Fibroblast of pulmonary artery (primary cell): Measurements from ENCODE around the gene CCN2.
A peak's percentile ranks its signal among the peaks of the same experiment; 100 is the strongest.

ENCODE experiments used
- DNase-seq: peaks from one replicate; pipeline ENCODE4 v3.0.0-alpha.2; 2010; ENCODE audit warnings: low read depth
- H3K4me3 ChIP-seq: replicated peaks from 2 replicates; pipeline ENCODE4 v1.5.1; 2011; ENCODE audit warnings: low read depth, mild to moderate bottlenecking, control low read depth, low read length, moderate library complexity
- TF ChIP-seq, protein P1 (sequence below): IDR thresholded peaks from 2 replicates; pipeline ENCODE4 v1.5.1; 2011; ENCODE audit warnings: mild to moderate bottlenecking, control low read depth, low read length, inconsistent platforms; ENCODE audit errors: missing control alignments

The CCN2 gene

DNA sequence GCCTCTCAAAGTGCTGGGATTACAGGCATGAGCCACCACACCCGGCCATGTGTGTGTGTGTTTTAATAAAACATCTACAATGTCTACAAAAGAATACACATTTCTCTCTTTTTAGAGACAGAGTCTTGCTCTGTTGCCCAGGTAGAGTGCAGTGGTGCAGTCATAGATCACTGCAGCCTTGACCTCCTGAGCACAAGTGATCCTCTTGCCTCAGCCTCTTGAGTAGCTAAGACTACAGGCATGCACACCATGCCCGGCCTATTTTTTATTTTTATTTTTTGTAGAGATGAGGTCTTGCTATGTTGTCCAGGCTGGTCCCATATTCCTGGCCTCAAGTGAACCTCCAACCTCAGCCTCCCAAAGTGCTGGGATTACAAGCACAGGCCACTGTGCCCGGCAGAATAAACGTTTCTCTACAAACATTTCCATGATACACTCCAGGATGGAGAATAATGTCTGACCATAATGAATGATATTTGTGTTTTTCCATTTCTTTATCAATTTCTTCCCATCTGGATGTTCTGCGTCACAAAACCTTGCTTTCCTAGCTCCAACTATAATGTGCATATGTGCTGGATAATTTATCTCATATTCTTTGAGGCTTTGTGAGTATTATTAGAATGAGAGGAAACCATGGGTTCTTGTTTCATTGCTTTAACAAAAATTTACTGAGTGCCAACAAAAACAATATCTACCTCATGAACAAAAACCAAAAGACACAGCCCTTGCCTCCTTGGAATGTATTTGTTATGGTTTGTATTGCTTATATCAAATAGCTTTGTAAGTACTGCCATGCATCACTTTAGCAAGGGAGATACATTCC lies 28.6 kb upstream of the CCN2 start:
- TF ChIP-seq, protein P1, sequence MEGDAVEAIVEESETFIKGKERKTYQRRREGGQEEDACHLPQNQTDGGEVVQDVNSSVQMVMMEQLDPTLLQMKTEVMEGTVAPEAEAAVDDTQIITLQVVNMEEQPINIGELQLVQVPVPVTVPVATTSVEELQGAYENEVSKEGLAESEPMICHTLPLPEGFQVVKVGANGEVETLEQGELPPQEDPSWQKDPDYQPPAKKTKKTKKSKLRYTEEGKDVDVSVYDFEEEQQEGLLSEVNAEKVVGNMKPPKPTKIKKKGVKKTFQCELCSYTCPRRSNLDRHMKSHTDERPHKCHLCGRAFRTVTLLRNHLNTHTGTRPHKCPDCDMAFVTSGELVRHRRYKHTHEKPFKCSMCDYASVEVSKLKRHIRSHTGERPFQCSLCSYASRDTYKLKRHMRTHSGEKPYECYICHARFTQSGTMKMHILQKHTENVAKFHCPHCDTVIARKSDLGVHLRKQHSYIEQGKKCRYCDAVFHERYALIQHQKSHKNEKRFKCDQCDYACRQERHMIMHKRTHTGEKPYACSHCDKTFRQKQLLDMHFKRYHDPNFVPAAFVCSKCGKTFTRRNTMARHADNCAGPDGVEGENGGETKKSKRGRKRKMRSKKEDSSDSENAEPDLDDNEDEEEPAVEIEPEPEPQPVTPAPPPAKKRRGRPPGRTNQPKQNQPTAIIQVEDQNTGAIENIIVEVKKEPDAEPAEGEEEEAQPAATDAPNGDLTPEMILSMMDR: no peak
- peak; percentile 95 for DNase-seq
- H3K4me3 ChIP-seq: no peak overlapping the region

DNA sequence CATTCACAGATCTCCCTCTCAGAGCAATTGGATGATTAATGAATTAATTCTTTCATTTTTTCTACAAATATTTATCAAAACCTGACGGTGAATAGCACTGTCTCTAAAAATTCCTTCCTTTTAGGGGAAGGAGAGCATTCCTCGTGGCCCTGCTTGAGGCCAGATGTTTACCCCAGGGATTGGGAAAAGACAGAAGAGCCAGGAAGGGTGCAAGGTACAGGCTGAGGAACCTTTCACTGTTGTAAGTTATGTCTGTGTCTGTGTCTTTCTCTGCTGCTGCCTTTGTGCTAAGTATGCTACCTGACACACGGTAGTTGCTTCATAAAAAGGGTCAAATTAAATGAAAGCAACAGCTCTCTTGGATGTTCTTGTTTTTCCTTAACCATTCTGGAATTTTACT lies 27.4 kb upstream of the CCN2 start:
- TF ChIP-seq, protein P1: no peak
- no peak for DNase-seq
- no peak overlapping the region for H3K4me3 ChIP-seq

DNA sequence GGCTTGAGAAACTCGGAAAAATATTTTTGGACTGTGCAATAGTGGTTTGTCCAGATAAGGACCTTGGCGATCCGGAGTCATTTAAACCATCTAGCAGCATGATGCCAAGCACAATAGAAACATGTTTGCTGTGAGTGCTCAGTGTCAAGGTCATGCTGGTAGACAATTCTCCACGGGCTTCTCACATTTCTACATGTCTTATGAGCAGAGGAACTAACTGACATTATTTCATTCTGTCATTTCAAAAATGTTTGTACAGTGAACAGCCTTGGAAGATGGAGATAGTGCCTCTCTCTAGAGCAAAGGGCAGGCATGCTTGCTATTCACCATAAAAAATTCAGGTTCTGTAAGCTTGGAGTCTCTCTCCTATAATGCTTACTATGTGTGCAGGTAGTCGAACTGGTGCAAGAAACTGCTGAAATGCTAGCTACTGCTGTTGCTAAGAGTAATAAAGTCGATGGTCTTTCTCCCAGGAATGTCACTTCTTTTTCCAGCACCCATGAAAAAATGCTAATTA lies 25.4 kb upstream of the CCN2 start:
- H3K4me3 ChIP-seq: no peak overlapping the region
- DNase-seq: peak; percentile 90

DNA sequence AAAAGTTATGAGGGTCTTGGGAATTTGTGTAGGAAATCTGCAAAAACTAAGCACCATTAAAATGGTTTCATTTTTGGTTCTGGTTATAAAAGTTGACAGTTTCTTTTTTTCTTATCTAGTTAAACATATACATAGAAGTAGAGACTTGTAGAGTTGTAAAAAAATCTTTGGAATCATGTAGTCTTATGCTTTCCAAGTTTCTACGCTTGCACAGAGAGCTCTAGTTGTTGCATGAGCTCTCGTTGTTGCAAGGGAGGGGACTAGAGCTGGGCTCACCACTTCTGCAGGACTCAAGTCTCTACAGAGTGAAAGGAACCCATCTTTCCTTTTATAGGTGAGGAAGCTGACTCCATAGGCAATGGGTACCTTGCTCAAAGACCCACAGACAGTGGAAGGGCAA lies 21.6 kb upstream of the CCN2 start:
- TF ChIP-seq, protein P1: no peak
- no peak for DNase-seq
- H3K4me3 ChIP-seq: no peak overlapping the region

More for the DNA sequence above, 25.4 kb upstream of the CCN2 start:
- TF ChIP-seq, protein P1: no peak

DNA sequence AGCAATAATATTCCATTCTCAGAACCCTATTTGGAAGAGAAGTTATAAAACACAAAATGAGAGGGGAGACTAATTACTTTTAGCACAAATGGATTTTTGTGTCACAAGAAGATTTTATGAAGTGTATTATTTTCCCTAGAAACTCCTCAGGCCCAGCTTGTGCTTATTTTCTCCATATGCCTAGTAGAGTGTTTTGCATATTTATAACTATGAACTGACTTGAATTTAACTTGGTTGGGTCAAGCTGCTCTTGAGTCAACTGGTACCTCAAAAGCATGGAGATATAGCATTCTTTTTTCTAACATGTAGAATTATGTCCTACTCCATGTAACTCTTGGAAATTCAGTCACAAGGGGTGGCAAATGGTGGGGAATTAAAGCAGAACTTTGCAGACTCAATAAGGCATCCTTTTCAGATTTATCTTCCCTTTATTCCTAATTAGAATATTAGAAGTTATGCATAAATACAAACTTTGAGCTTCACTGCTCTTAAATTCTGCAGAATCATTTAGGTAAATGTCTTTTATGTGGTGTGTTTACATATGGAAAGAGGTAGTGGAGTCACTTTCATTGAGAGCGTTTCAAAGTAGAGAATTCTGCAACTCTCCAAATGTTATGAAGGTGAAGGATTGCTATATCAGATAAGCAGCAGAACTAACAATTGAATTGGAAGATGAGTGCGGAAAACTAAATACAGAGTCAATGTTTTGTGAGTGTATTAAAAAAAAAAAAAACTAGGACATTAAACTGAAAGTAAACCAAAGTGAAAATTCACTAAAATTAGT lies 19.1 kb upstream of the CCN2 start:
- no peak for DNase-seq
- H3K4me3 ChIP-seq: no peak overlapping the region
- TF ChIP-seq, protein P1: no peak

DNA sequence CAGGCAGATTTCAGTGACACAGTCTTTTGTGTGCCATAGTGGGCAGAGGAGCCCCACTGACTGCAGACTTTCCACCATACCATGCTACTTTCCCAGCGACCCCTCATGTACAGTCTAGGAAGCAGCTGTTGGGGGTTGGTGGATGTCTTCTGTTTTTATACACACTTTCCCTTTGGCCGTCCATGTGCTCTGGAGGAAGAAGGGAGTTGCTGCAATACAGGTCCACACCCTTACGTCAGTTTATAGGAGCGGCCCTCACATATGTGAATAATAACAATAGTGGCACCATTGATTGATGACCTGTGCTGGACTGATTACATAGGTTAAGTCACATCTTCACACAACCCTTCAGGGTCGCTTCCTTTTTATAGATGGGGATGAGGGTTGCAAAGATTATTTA lies 17.5 kb upstream of the CCN2 start:
- TF ChIP-seq, protein P1: no peak
- no peak for DNase-seq
- H3K4me3 ChIP-seq: no peak overlapping the region
